WTC11 (cell line): ENCODE results near the gene RTCA. TPM values are rescaled to one million over a fixed set of nuclear protein-coding genes. Genes with fewer than 3 reads are reported as not detected.

Experiments used
- ATAC-seq: fragments of 200-7000 bp; cut with Tn5 transposase; 2 replicates; pipeline ENCODE4 v1.10.0; 2021; ENCODE audit warnings: mild to moderate bottlenecking, moderate library complexity
- CTCF ChIA-PET: fragments of 300-600 bp; sonication (Branson Sonifier 250); formaldehyde crosslinking; loops from one replicate; lab custom pipeline; 2021; ENCODE audit warnings: antibody characterized with exemption; lab: Charles Lee
- POLR2A ChIA-PET: fragments of 350-600 bp; sonication (Branson Sonifier 250); formaldehyde crosslinking; loops from one replicate; lab custom pipeline; 2021; ENCODE audit warnings: antibody characterized with exemption; lab: Charles Lee
- DNase-seq: peaks from one replicate; pipeline ENCODE4 v3.0.0; 2021; ENCODE audit warnings: low spot score
- H3K27ac Mint-ChIP-seq: 2 replicates; pipeline ENCODE4 v1.8.0; 2021; ENCODE audit warnings: mixed read lengths
- H3K27me3 Mint-ChIP-seq: 2 replicates; pipeline ENCODE4 v1.8.0; 2021; ENCODE audit warnings: low read depth, mild to moderate bottlenecking, moderate library complexity, mixed read lengths
- H3K36me3 Mint-ChIP-seq: 2 replicates; pipeline ENCODE4 v1.8.0; 2021; ENCODE audit warnings: mixed read lengths
- H3K4me1 Mint-ChIP-seq: 2 replicates; pipeline ENCODE4 v1.8.0; 2022; ENCODE audit warnings: mixed read lengths
- H3K4me3 Mint-ChIP-seq: 2 replicates; pipeline ENCODE4 v1.8.0; 2021; ENCODE audit warnings: mild to moderate bottlenecking, moderate library complexity, mixed read lengths
- H3K9me3 Mint-ChIP-seq: 2 replicates; pipeline ENCODE4 v1.8.0; 2021; ENCODE audit warnings: mixed read lengths
- AFF4 ChIP-seq: sonication (generic); formaldehyde crosslinking; IDR thresholded peaks from 2 replicates; pipeline ENCODE4 v1.8.1; 2023; ENCODE audit warnings: mild to moderate bottlenecking, missing genetic modification reagents, borderline replicate concordance
- ATF1 ChIP-seq: sonication (generic); formaldehyde crosslinking; IDR thresholded peaks from 2 replicates; pipeline ENCODE4 v1.8.1; 2023; ENCODE audit warnings: mild to moderate bottlenecking, moderate library complexity, missing genetic modification reagents
- CBFB ChIP-seq: sonication (generic); formaldehyde crosslinking; IDR thresholded peaks from 2 replicates; pipeline ENCODE4 v1.8.1; 2022; ENCODE audit warnings: mild to moderate bottlenecking, low read depth, missing genetic modification reagents
- CREB1 ChIP-seq: sonication (generic); formaldehyde crosslinking; IDR thresholded peaks from 2 replicates; pipeline ENCODE4 v1.8.0; 2023; ENCODE audit warnings: mild to moderate bottlenecking, missing genetic modification reagents
- GABPB1 ChIP-seq: sonication (generic); formaldehyde crosslinking; IDR thresholded peaks from 2 replicates; pipeline ENCODE4 v1.8.1; 2023; ENCODE audit warnings: mild to moderate bottlenecking, missing genetic modification reagents
- GTF2I ChIP-seq: fragments of 250-450 bp; sonication (Bioruptor Pico); conservative IDR thresholded peaks from 2 replicates; pipeline ENCODE4 v1.4.0; 2021; ENCODE audit warnings: mild to moderate bottlenecking
- HMGA2 ChIP-seq: fragments of 250-450 bp; sonication (Bioruptor Pico); IDR thresholded peaks from 2 replicates; pipeline ENCODE4 v1.4.0; 2021; ENCODE audit warnings: mild to moderate bottlenecking, moderate library complexity
- JAZF1 ChIP-seq: fragments of 250-450 bp; sonication (Bioruptor Pico); IDR thresholded peaks from 2 replicates; pipeline ENCODE4 v1.9.0; 2021; ENCODE audit warnings: moderate library complexity, mild to moderate bottlenecking, inconsistent platforms
- NFATC4 ChIP-seq: fragments of 250-450 bp; sonication (Bioruptor Pico); IDR thresholded peaks from 2 replicates; pipeline ENCODE4 v1.9.0; 2021; ENCODE audit warnings: mild to moderate bottlenecking
- NFYB ChIP-seq: sonication (generic); formaldehyde crosslinking; conservative IDR thresholded peaks from 2 replicates; pipeline ENCODE4 v1.8.0; 2022; ENCODE audit warnings: low read depth, missing genetic modification reagents
- NR3C1 ChIP-seq: sonication (generic); formaldehyde crosslinking; conservative IDR thresholded peaks from 2 replicates; pipeline ENCODE4 v1.8.1; 2023; ENCODE audit warnings: low read depth, mild to moderate bottlenecking, missing genetic modification reagents
- PRRX2 ChIP-seq: fragments of 250-450 bp; sonication (Bioruptor Pico); IDR thresholded peaks from 2 replicates; pipeline ENCODE4 v1.8.0; 2021; ENCODE audit warnings: mild to moderate bottlenecking
- RELA ChIP-seq: sonication (generic); formaldehyde crosslinking; IDR thresholded peaks from 2 replicates; pipeline ENCODE4 v1.8.1; 2022; ENCODE audit warnings: missing genetic modification reagents, mild to moderate bottlenecking, borderline replicate concordance
- SOX15 ChIP-seq: fragments of 250-450 bp; sonication (Bioruptor Pico); IDR thresholded peaks from 2 replicates; pipeline ENCODE4 v1.9.0; 2021; ENCODE audit warnings: mild to moderate bottlenecking
- TEAD4 ChIP-seq: sonication (generic); formaldehyde crosslinking; IDR thresholded peaks from 2 replicates; pipeline ENCODE4 v1.8.0; 2022; ENCODE audit warnings: mild to moderate bottlenecking, missing genetic modification reagents
- ZBTB21 ChIP-seq: sonication (generic); formaldehyde crosslinking; IDR thresholded peaks from 2 replicates; pipeline ENCODE4 v1.8.1; 2023; ENCODE audit warnings: mild to moderate bottlenecking, missing genetic modification reagents, borderline replicate concordance
- ZNF121 ChIP-seq: sonication (generic); formaldehyde crosslinking; IDR thresholded peaks from 2 replicates; pipeline ENCODE4 v1.8.0; 2023; ENCODE audit warnings: missing genetic modification reagents
- ZNF219 ChIP-seq: sonication (generic); formaldehyde crosslinking; IDR thresholded peaks from 2 replicates; pipeline ENCODE4 v1.8.0; 2023; ENCODE audit warnings: missing genetic modification reagents, mild to moderate bottlenecking, borderline replicate concordance
- ZSCAN18 ChIP-seq: fragments of 250-450 bp; sonication (Bioruptor Pico); IDR thresholded peaks from 2 replicates; pipeline ENCODE4 v2.1.2; 2022; ENCODE audit warnings: mild to moderate bottlenecking, moderate library complexity
- total RNA-seq: library from RNA; stranded (reverse); gene quantifications from 3 replicates; pipeline ENCODE4 v1.2.3, GENCODE V29; 2021
- TF ChIP-seq, protein P1 (sequence below): fragments of 250-450 bp; sonication (Bioruptor Pico); IDR thresholded peaks from 2 replicates; pipeline ENCODE4 v1.9.0; 2021; ENCODE audit warnings: mild to moderate bottlenecking
- TF ChIP-seq, protein P2 (sequence below): sonication (generic); formaldehyde crosslinking; IDR thresholded peaks from 2 replicates; pipeline ENCODE4 v1.8.1; 2023; ENCODE audit warnings: mild to moderate bottlenecking, missing genetic modification reagents, moderate library complexity
- TF ChIP-seq, protein P3 (sequence below): sonication (generic); formaldehyde crosslinking; IDR thresholded peaks from 2 replicates; pipeline ENCODE4 v1.8.0; 2023; ENCODE audit warnings: missing genetic modification reagents, mild to moderate bottlenecking, borderline replicate concordance

The RTCA gene
- total RNA-seq, 1 experiment from 2014 or later = 35.7 TPM

DNA sequence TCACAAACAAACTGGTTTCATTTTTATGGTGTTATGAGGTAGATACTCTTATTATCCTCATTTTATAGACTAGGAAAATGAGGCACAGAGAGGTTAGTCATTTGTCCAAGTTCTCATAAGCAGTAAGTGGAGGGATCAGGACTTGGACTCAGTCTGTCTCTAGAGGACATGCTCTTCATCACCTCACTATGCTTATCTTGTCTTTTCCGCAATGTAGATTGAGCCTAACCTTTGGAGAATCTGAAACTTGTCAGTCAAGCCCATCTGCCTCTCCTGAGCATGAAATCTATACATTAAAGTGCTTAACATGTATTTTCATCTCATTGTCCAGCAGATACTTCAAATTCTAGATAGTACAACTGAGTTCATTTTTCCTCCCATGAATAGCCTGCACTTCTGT, 74.5 kb downstream of the RTCA start:
- Mint-ChIP-seq H3K4me3 (no peak overlapping the region), H3K27ac (no peak overlapping the region), H3K36me3 (no peaks in the 10 kb centered on the region), H3K9me3 (no peaks in the 10 kb centered on the region), H3K27me3 (no peaks in the 10 kb centered on the region; the same call in 1 of the 2 replicates), H3K4me1 (peaks cover 30% of the 10 kb centered on the region)
- DNase-seq (no peak), ATAC-seq (no peak)
- CTCF ChIA-PET = no interaction called here
- POLR2A ChIA-PET = no interaction called here
- no peak for TF ChIP-seq NFYB (CRISPR knock-in tag)
- TF ChIP-seq, protein P1, sequence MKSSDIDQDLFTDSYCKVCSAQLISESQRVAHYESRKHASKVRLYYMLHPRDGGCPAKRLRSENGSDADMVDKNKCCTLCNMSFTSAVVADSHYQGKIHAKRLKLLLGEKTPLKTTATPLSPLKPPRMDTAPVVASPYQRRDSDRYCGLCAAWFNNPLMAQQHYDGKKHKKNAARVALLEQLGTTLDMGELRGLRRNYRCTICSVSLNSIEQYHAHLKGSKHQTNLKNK (CRISPR knock-in tag) = no peak
- TF ChIP-seq JAZF1 (CRISPR knock-in tag) = no peak
- TF ChIP-seq RELA (CRISPR knock-in tag) = no peak
- no peak for TF ChIP-seq TEAD4
- TF ChIP-seq SOX15 (CRISPR knock-in tag) = no peak
- TF ChIP-seq GTF2I (CRISPR knock-in tag) = no peak
- TF ChIP-seq HMGA2 = no peak
- TF ChIP-seq ZSCAN18 (CRISPR knock-in tag) = no peak
- TF ChIP-seq CREB1 (CRISPR knock-in tag) = no peak
- no peak for TF ChIP-seq ZBTB21
- no peak for TF ChIP-seq ZNF219 (CRISPR knock-in tag)
- TF ChIP-seq, protein P2, sequence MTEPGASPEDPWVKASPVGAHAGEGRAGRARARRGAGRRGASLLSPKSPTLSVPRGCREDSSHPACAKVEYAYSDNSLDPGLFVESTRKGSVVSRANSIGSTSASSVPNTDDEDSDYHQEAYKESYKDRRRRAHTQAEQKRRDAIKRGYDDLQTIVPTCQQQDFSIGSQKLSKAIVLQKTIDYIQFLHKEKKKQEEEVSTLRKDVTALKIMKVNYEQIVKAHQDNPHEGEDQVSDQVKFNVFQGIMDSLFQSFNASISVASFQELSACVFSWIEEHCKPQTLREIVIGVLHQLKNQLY (CRISPR knock-in tag) = no peak
- TF ChIP-seq PRRX2 (CRISPR knock-in tag) = no peak
- no peak for TF ChIP-seq GABPB1 (CRISPR knock-in tag)
- no peak for TF ChIP-seq NR3C1
- TF ChIP-seq ZNF121 (CRISPR knock-in tag) = no peak

- Mint-ChIP-seq H3K9me3 (no peaks in the 10 kb centered on the region), H3K36me3 (no peaks in the 10 kb centered on the region)
- CTCF ChIA-PET = no interaction called here
These were observed 76.3 kb downstream of the RTCA start for GRCh38 chr1:100342348-100342747.

More at GRCh38 chr1:100342348-100342747, 76.3 kb downstream of the RTCA start:
- peaks cover 18% of the 10 kb centered on the region for H3K4me1 Mint-ChIP-seq
- TF ChIP-seq CBFB (CRISPR knock-in tag) (no peak), ATF1 (CRISPR knock-in tag) (no peak), AFF4 (no peak), NFATC4 (CRISPR knock-in tag) (no peak)
- TF ChIP-seq, protein P3, sequence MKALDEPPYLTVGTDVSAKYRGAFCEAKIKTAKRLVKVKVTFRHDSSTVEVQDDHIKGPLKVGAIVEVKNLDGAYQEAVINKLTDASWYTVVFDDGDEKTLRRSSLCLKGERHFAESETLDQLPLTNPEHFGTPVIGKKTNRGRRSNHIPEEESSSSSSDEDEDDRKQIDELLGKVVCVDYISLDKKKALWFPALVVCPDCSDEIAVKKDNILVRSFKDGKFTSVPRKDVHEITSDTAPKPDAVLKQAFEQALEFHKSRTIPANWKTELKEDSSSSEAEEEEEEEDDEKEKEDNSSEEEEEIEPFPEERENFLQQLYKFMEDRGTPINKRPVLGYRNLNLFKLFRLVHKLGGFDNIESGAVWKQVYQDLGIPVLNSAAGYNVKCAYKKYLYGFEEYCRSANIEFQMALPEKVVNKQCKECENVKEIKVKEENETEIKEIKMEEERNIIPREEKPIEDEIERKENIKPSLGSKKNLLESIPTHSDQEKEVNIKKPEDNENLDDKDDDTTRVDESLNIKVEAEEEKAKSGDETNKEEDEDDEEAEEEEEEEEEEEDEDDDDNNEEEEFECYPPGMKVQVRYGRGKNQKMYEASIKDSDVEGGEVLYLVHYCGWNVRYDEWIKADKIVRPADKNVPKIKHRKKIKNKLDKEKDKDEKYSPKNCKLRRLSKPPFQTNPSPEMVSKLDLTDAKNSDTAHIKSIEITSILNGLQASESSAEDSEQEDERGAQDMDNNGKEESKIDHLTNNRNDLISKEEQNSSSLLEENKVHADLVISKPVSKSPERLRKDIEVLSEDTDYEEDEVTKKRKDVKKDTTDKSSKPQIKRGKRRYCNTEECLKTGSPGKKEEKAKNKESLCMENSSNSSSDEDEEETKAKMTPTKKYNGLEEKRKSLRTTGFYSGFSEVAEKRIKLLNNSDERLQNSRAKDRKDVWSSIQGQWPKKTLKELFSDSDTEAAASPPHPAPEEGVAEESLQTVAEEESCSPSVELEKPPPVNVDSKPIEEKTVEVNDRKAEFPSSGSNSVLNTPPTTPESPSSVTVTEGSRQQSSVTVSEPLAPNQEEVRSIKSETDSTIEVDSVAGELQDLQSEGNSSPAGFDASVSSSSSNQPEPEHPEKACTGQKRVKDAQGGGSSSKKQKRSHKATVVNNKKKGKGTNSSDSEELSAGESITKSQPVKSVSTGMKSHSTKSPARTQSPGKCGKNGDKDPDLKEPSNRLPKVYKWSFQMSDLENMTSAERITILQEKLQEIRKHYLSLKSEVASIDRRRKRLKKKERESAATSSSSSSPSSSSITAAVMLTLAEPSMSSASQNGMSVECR (CRISPR knock-in tag) = no peak
- POLR2A ChIA-PET = no interaction called here
- no peaks in the 10 kb centered on the region for H3K27me3 Mint-ChIP-seq
- H3K4me3 Mint-ChIP-seq = no peak overlapping the region
- no peak for DNase-seq
- no peak for ATAC-seq
- H3K27ac Mint-ChIP-seq = no peak overlapping the region
